ENCODE measurements around the gene BRD3.
"Not testable (repeated sequence)": the region's sequence is repeated elsewhere in the genome, so short reads cannot be mapped to it uniquely, and the experiment has no call there.

BRD3 gene

DNA sequence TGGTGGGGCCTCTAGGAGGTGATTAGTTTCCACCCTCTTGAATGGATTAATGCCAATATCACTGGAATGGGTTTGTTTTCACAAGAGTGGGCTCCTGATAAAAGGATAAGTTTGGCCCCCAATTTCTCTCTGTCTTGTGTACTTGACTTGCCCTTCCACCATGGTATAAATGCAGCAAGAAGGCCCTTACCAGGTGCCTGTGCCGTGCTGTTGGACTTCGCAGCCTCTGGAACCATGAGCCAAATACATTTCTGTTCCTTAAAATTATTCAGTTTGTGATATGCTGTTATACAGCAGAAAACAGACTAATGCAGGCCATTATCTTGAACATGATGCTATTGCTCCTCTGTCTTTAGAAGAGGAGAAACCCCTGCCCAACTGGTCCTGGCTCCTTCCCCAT is 17.8 kb upstream of the BRD3 start:
- Histone ChIP-seq H2AFZ (ENCODE audit: low read length, unreplicated experiment) (no peak overlapping the region), H3K27ac (ENCODE audit: low read depth, low read length) (no peak overlapping the region), H3K4me3 (ENCODE audit: low read depth, low read length) (no peak overlapping the region), H3K79me2 (ENCODE audit: control insufficient read depth, insufficient read depth, low read length, unreplicated experiment) (no peaks in the 10 kb centered on the region), H3K36me3 (ENCODE audit: insufficient read depth, low read length) (no peaks in the 10 kb centered on the region), H3K4me1 (ENCODE audit: control insufficient read depth, insufficient read depth, low read length, unreplicated experiment) (no peaks in the 10 kb centered on the region), H3K27me3 (ENCODE audit: insufficient read depth, low read length) (peaks cover 15% of the 10 kb centered on the region)

DNA sequence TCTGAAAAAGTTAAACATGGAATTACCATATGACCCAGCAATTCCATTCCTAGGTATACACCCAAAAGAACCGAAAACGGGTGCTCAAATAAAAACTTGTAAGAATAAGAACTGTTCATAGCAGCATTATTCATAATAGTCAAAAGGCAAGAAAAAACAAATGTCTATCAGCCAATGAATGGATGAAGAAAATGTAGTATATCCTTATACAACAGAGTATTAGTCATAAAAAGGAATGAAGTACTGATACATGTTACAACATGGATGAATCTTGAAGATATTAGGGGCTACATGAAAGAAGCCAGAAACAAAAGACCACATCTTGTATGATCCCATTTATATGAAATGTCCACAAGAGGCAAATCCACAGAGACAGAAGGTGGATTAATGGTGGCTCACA is 15.6 kb upstream of the BRD3 start:
- Histone ChIP-seq H3K4me3 (ENCODE audit: low read depth, low read length) (no peak overlapping the region), H3K4me1 (ENCODE audit: control insufficient read depth, insufficient read depth, low read length, unreplicated experiment) (no peaks in the 10 kb centered on the region), H3K27me3 (ENCODE audit: insufficient read depth, low read length) (peaks cover 15% of the 10 kb centered on the region; the same call in 1 of the 2 replicates), H2AFZ (ENCODE audit: low read length, unreplicated experiment) (no peak overlapping the region), H3K79me2 (ENCODE audit: control insufficient read depth, insufficient read depth, low read length, unreplicated experiment) (no peaks in the 10 kb centered on the region), H3K27ac (ENCODE audit: low read depth, low read length) (no peak overlapping the region), H3K36me3 (ENCODE audit: insufficient read depth, low read length) (no peaks in the 10 kb centered on the region)

- Histone ChIP-seq H3K36me3 (ENCODE audit: insufficient read depth, low read length) (no peaks in the 10 kb centered on the region), H3K79me2 (ENCODE audit: control insufficient read depth, insufficient read depth, low read length, unreplicated experiment) (no peaks in the 10 kb centered on the region), H3K4me1 (ENCODE audit: control insufficient read depth, insufficient read depth, low read length, unreplicated experiment) (no peaks in the 10 kb centered on the region), H3K4me3 (ENCODE audit: low read depth, low read length) (no peak overlapping the region), H3K27ac (ENCODE audit: low read depth, low read length) (no peak overlapping the region), H2AFZ (ENCODE audit: low read length, unreplicated experiment) (no peak overlapping the region), H3K27me3 (ENCODE audit: insufficient read depth, low read length) (peaks cover 27% of the 10 kb centered on the region)
These were observed 8.8 kb upstream of the BRD3 start for GRCh38 chr9:134076644-134077043.

DNA sequence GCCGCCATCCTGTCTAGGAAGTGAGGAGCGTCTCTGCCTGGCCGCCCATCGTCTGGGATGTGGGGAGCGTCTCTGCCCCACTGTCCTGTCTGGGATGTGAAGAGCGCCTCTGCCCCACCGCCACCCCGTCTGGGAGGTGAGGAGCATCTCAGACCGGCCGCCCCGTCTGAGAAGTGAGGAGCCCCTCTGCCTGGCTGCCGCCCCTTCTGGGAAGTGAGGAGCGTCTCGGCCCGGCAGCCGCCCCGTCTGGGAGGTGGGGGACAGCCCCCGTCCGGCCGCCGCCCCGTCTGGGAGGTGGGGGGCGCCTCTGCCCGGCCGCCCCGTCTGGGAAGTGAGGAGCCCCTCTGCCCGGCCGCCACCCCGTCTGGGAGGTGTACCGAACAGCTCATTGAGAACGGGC is 7.9 kb upstream of the BRD3 start:
- peaks cover 34% of the 10 kb centered on the region for H3K27me3 ChIP-seq (ENCODE audit: insufficient read depth, low read length)
- not testable (repeated sequence) for H3K79me2 ChIP-seq (ENCODE audit: control insufficient read depth, insufficient read depth, low read length, unreplicated experiment); H3K4me3 ChIP-seq (ENCODE audit: low read depth, low read length); H3K4me1 ChIP-seq (ENCODE audit: control insufficient read depth, insufficient read depth, low read length, unreplicated experiment); H3K27ac ChIP-seq (ENCODE audit: low read depth, low read length); H2AFZ ChIP-seq (ENCODE audit: low read length, unreplicated experiment); H3K36me3 ChIP-seq (ENCODE audit: insufficient read depth, low read length)

DNA sequence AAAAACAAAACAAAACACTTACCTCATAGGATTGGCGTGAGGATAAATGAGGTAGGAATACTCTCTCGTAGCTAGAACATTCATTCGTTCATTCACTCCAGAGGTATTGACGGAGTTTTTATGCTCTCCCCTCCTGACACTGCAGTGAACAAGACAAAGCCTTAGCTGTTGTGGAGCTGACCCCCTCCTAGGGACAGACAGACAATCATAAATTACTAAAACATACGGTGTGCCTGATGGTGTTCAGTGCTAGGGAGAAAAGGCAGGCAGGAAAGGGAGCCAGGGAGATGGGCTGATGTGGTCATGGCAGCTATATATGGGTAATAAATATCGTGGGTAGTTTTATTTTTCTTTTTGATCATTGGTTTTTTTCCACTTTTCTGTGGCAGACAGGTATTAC is 5.7 kb upstream of the BRD3 start:
- Histone ChIP-seq H3K27me3 (ENCODE audit: insufficient read depth, low read length) (peaks cover 48% of the 10 kb centered on the region), H2AFZ (ENCODE audit: low read length, unreplicated experiment) (no peak overlapping the region), H3K79me2 (ENCODE audit: control insufficient read depth, insufficient read depth, low read length, unreplicated experiment) (no peaks in the 10 kb centered on the region), H3K4me1 (ENCODE audit: control insufficient read depth, insufficient read depth, low read length, unreplicated experiment) (no peaks in the 10 kb centered on the region), H3K27ac (ENCODE audit: low read depth, low read length) (no peak overlapping the region), H3K4me3 (ENCODE audit: low read depth, low read length) (no peak overlapping the region), H3K36me3 (ENCODE audit: insufficient read depth, low read length) (no peaks in the 10 kb centered on the region)

GRCh38 chr9:134072683-134073082 is 4.9 kb upstream of the BRD3 start:
- H3K27me3 ChIP-seq (ENCODE audit: insufficient read depth, low read length) = peaks cover 48% of the 10 kb centered on the region
- H3K4me3 ChIP-seq (ENCODE audit: low read depth, low read length); H2AFZ ChIP-seq (ENCODE audit: low read length, unreplicated experiment); H3K79me2 ChIP-seq (ENCODE audit: control insufficient read depth, insufficient read depth, low read length, unreplicated experiment); H3K4me1 ChIP-seq (ENCODE audit: control insufficient read depth, insufficient read depth, low read length, unreplicated experiment); H3K27ac ChIP-seq (ENCODE audit: low read depth, low read length); H3K36me3 ChIP-seq (ENCODE audit: insufficient read depth, low read length): not testable (repeated sequence)

GRCh38 chr9:134071149-134071548 is 3.3 kb upstream of the BRD3 start:
- Histone ChIP-seq H3K36me3 (ENCODE audit: insufficient read depth, low read length) (no peaks in the 10 kb centered on the region), H3K79me2 (ENCODE audit: control insufficient read depth, insufficient read depth, low read length, unreplicated experiment) (peaks cover 14% of the 10 kb centered on the region), H3K4me3 (ENCODE audit: low read depth, low read length) (no peak overlapping the region), H3K27me3 (ENCODE audit: insufficient read depth, low read length) (peaks cover 48% of the 10 kb centered on the region), H3K27ac (ENCODE audit: low read depth, low read length) (no peak overlapping the region), H3K4me1 (ENCODE audit: control insufficient read depth, insufficient read depth, low read length, unreplicated experiment) (no peaks in the 10 kb centered on the region), H2AFZ (ENCODE audit: low read length, unreplicated experiment) (no peak overlapping the region)

DNA sequence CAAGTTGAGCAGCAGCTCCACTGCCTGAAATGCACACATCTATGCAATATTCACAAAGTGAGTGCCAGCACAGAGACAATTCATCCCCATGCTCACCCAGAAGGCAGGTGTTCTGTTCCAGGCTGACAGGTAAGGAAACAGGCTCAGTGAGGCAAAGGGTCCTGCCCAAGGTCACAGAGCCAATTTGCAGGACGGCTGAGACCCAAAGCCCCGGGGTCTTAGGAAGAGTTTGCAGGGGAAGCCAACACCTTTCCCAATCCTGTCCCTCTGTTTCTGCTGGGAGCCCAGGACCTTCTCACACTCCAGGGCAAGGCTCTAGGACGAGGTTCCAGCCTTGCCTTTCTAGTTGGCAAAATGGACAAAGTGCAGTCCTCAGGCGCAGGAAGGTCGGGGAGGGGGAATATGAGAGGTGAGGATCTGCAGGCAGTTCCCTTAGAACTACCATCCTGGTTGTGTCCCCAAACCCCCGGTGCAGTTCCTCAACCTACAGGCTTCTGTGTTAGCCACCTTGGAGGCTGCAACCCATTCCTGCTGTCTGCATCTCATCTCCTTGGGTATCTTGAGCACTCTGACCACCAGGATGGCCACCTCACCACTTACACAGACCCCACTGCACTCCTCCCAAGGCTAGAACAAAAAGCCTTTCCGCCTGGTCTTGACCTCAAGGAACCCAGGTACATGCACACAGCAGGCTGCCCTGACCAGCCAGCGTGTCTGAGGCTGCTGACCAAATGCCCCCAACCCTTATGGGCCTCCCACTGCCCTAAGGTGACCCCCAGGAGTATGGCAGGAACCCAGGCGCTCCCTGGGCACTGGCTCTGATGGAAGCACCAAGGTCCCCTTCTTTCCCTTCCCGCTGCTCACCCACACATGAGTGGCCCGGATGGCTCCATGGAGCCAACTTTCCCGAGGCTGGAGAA is 1.9 kb upstream of the BRD3 start:
- H3K4me3 ChIP-seq (ENCODE audit: low read depth, low read length) = no peak overlapping the region
- no peak overlapping the region for H2AFZ ChIP-seq (ENCODE audit: low read length, unreplicated experiment)
- peaks cover 27% of the 10 kb centered on the region for H3K79me2 ChIP-seq (ENCODE audit: control insufficient read depth, insufficient read depth, low read length, unreplicated experiment)

DNA sequence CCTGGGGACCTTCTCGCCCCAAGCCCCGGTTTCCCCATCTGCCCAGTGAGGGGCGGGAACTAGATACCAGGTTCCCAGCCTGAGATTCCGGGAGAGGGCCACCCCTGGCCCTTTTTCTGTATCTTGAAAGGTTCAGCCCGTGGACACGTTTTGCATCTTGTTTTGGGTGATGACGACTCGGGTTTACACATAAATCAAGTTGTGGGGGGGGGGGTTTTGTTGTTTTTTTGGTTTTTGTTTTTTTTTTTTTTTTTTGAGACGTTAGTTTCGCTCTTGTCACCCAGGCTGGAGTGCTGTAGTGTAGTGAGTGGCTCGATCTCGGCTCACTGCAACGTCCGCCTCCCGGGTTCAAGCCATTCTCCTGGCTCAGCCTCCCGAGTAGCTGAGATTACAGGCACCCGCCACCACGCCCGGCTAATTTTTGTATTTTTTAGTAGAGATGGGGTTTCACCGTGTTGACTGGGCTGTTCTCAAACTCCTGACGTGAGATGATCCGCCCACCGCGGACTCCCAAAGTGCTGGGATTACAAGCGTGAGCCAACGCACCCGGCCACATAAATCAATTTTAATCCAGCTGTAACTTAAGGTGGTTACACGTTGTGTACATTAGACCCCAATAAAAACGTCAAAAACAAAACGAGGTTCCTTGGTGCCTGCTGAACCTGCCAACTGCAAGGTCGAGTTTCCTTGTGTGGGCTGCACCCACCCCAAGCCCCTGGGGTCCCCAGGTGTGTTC is 1.1 kb upstream of the BRD3 start:
- Histone ChIP-seq H3K36me3 (ENCODE audit: insufficient read depth, low read length) (no peaks in the 10 kb centered on the region), H3K4me1 (ENCODE audit: control insufficient read depth, insufficient read depth, low read length, unreplicated experiment) (peaks cover 5% of the 10 kb centered on the region), H3K27me3 (ENCODE audit: insufficient read depth, low read length) (peaks cover 39% of the 10 kb centered on the region), H3K79me2 (ENCODE audit: control insufficient read depth, insufficient read depth, low read length, unreplicated experiment) (peaks cover 35% of the 10 kb centered on the region), H3K4me3 (ENCODE audit: low read depth, low read length) (peak overlapping the region; percentile 97), H3K27ac (ENCODE audit: low read depth, low read length) (no peak overlapping the region), H2AFZ (ENCODE audit: low read length, unreplicated experiment) (peak overlapping the region; percentile 99)

More for the DNA sequence above, 1.9 kb upstream of the BRD3 start:
- no peaks in the 10 kb centered on the region for H3K36me3 ChIP-seq (ENCODE audit: insufficient read depth, low read length)
- H3K27ac ChIP-seq (ENCODE audit: low read depth, low read length) = no peak overlapping the region
- peaks cover 5% of the 10 kb centered on the region for H3K4me1 ChIP-seq (ENCODE audit: control insufficient read depth, insufficient read depth, low read length, unreplicated experiment)
- peaks cover 47% of the 10 kb centered on the region for H3K27me3 ChIP-seq (ENCODE audit: insufficient read depth, low read length)

GRCh38 chr9:134066913-134067851 is 644 bp downstream of the BRD3 start:
- peaks cover 26% of the 10 kb centered on the region for H3K27me3 ChIP-seq (ENCODE audit: insufficient read depth, low read length)
- peak overlapping the region; percentile 46 for H3K27ac ChIP-seq (ENCODE audit: low read depth, low read length)
- peak overlapping the region; percentile 100 for H3K4me3 ChIP-seq (ENCODE audit: low read depth, low read length)
- H3K4me1 ChIP-seq (ENCODE audit: control insufficient read depth, insufficient read depth, low read length, unreplicated experiment) = peaks cover 5% of the 10 kb centered on the region
- peaks cover 52% of the 10 kb centered on the region for H3K79me2 ChIP-seq (ENCODE audit: control insufficient read depth, insufficient read depth, low read length, unreplicated experiment)
- H2AFZ ChIP-seq (ENCODE audit: low read length, unreplicated experiment) = peak overlapping the region; percentile 90
- H3K36me3 ChIP-seq (ENCODE audit: insufficient read depth, low read length) = no peaks in the 10 kb centered on the region
